Mesothelial cell of epicardium (in vitro differentiated cells): ENCODE results near the gene MRPL54. TPM values are rescaled to one million over a fixed set of nuclear protein-coding genes. Genes with fewer than 3 reads are reported as not detected.

ENCODE experiments used
- DNase-seq, 2 experiments: peaks; one replicate each; pipeline ENCODE4 v3.0.0; 2021; ENCODE audit warnings: low spot score in 2 of 2; ENCODE audit not compliant: unreplicated experiment in 2 of 2
- H3K27ac Mint-ChIP-seq: 2 replicates; pipeline ENCODE4 v1.8.0; 2021; ENCODE audit warnings: mixed read lengths
- H3K27me3 Mint-ChIP-seq: 2 replicates; pipeline ENCODE4 v1.8.0; 2021; ENCODE audit warnings: low read depth, mixed read lengths
- H3K36me3 Mint-ChIP-seq: 2 replicates; pipeline ENCODE4 v1.8.0; 2021; ENCODE audit warnings: mixed read lengths
- H3K4me1 Mint-ChIP-seq: 2 replicates; pipeline ENCODE4 v1.8.0; 2021; ENCODE audit warnings: mixed read lengths
- H3K4me3 Mint-ChIP-seq: 2 replicates; pipeline ENCODE4 v1.8.0; 2021; ENCODE audit warnings: mild to moderate bottlenecking, moderate library complexity, mixed read lengths
- H3K9me3 Mint-ChIP-seq: 2 replicates; pipeline ENCODE4 v1.8.0; 2021; ENCODE audit warnings: mixed read lengths
- CTCF ChIP-seq: fragments of 200-600 bp; sonication (generic); IDR thresholded peaks from one replicate; pipeline ENCODE4 v1.5.0; 2021; ENCODE audit warnings: antibody characterized with exemption; ENCODE audit not compliant: unreplicated experiment
- total RNA-seq: library from RNA; stranded (reverse); gene quantifications from 3 replicates; pipeline ENCODE4 v1.2.1, GENCODE V29; 2021

The MRPL54 gene
- total RNA-seq, 1 donor from 2014 or later, result 30.2 TPM

- H3K4me3 Mint-ChIP-seq, result no peak overlapping the region
Observed at GRCh38 chr19:3736106-3736724, 26.3 kb upstream of the MRPL54 start.

GRCh38 chr19:3737487-3738205 lies 24.8 kb upstream of the MRPL54 start:
- Mint-ChIP-seq H3K4me3 (no peak overlapping the region), H3K27ac (no peak overlapping the region), H3K9me3 (no peaks in the 10 kb centered on the region), H3K36me3 (peaks cover 9% of the 10 kb centered on the region), H3K27me3 (no peaks in the 10 kb centered on the region), H3K4me1 (no peaks in the 10 kb centered on the region)
- DNase-seq, result no peak
- TF ChIP-seq CTCF, result no peak

More at GRCh38 chr19:3736106-3736724, 26.3 kb upstream of the MRPL54 start:
- H3K27ac Mint-ChIP-seq, result no peak overlapping the region
- no peaks in the 10 kb centered on the region for H3K27me3 Mint-ChIP-seq
- H3K9me3 Mint-ChIP-seq, result no peaks in the 10 kb centered on the region
- no peak for TF ChIP-seq CTCF
- H3K36me3 Mint-ChIP-seq, result peaks cover 10% of the 10 kb centered on the region
- DNase-seq, result no peak
- no peaks in the 10 kb centered on the region for H3K4me1 Mint-ChIP-seq

- Mint-ChIP-seq H3K36me3 (peaks cover 7% of the 10 kb centered on the region), H3K4me3 (no peak overlapping the region), H3K27ac (no peak overlapping the region), H3K27me3 (no peaks in the 10 kb centered on the region), H3K9me3 (no peaks in the 10 kb centered on the region), H3K4me1 (no peaks in the 10 kb centered on the region)
- no peak for DNase-seq
- TF ChIP-seq CTCF, result no peak
Observed at GRCh38 chr19:3738477-3739220, 23.8 kb upstream of the MRPL54 start.

- Mint-ChIP-seq H3K36me3 (peaks cover 10% of the 10 kb centered on the region), H3K27ac (no peak overlapping the region), H3K4me1 (no peaks in the 10 kb centered on the region), H3K27me3 (no peaks in the 10 kb centered on the region), H3K9me3 (no peaks in the 10 kb centered on the region), H3K4me3 (no peak overlapping the region)
- TF ChIP-seq CTCF, result no peak
- DNase-seq, result no peak
Observed at GRCh38 chr19:3740431-3740830, 22.1 kb upstream of the MRPL54 start.

- no peaks in the 10 kb centered on the region for H3K27me3 Mint-ChIP-seq
- no peak overlapping the region for H3K4me3 Mint-ChIP-seq
- H3K9me3 Mint-ChIP-seq, result no peaks in the 10 kb centered on the region
- H3K36me3 Mint-ChIP-seq, result peaks cover 10% of the 10 kb centered on the region
- DNase-seq, result no peak
- H3K4me1 Mint-ChIP-seq, result no peaks in the 10 kb centered on the region
- TF ChIP-seq CTCF, result no peak
- no peak overlapping the region for H3K27ac Mint-ChIP-seq
Observed at GRCh38 chr19:3743486-3743885, 19.0 kb upstream of the MRPL54 start.
